GM12878 (cell line): ENCODE data around the gene FBXW9. TPM values are rescaled to one million over a fixed set of nuclear protein-coding genes. Genes with fewer than 3 reads are reported as not detected.

Source experiments
- ATAC-seq: fragments of 200-7000 bp; cut with Tn5 transposase; 3 replicates; pipeline ENCODE4 v1.9.1; 2020; ENCODE audit warnings: mild to moderate bottlenecking, moderate library complexity
- BruUV-seq: library from RNA; stranded (reverse); fragments of 400-500 nt; replicated peaks from 2 replicates; lab custom pipeline; 2021; lab: Mats Ljungman, UMichigan
- CTCF ChIA-PET: fragments of 300-600 bp; sonication (Branson Sonifier 250); formaldehyde crosslinking; extraction: SDS; loops from one replicate; lab custom pipeline; 2021; ENCODE audit warnings: inconsistent platforms; lab: Yijun Ruan, JAX
- POLR2A ChIA-PET: fragments of 350-600 bp; formaldehyde crosslinking; extraction: SDS; loops from one replicate; lab custom pipeline; 2021; ENCODE audit warnings: inconsistent platforms; lab: Charles Lee
- RAD21 ChIA-PET: fragments of 300-600 bp; sonication (Branson Sonifier 250); formaldehyde crosslinking; loops from one replicate; lab custom pipeline; 2023; ENCODE audit warnings: antibody characterized with exemption; ENCODE audit not compliant: unreplicated experiment; lab: Charles Lee
- SMC1A ChIA-PET: fragments of 300-600 bp; sonication (Branson Sonifier 250); formaldehyde crosslinking; loops from one replicate; lab custom pipeline; 2023; ENCODE audit not compliant: unreplicated experiment, uncharacterized antibody; lab: Charles Lee
- DNase-seq: peaks from one replicate; pipeline ENCODE4 v3.0.0-alpha.2; 2011; ENCODE audit warnings: low read depth, low spot score
- FAIRE-seq: peaks from 3 replicates; lab custom pipeline; 2011; peaks lifted over from hg19 to GRCh38; lab: Jason Lieb, UNC
- H2AFZ ChIP-seq: 2 replicates; pipeline ENCODE4 v1.6.0; 2011; ENCODE audit warnings: low read depth, low read length, control low read depth; ENCODE audit not compliant: control insufficient read depth
- H3K27ac ChIP-seq: 2 replicates; pipeline ENCODE4 v1.5.1; 2011; ENCODE audit warnings: control low read depth; ENCODE audit not compliant: control insufficient read depth, insufficient read depth
- H3K27me3 ChIP-seq, 2 experiments: replicated peaks in 1 of 2; 2 replicates each; pipeline versions ENCODE4 v1.6.0 to v1.6.1; 2011; ENCODE audit warnings: low read length in 1 of 2; ENCODE audit not compliant: control insufficient read depth in 2 of 2, insufficient read depth in 2 of 2
- H3K36me3 ChIP-seq, 2 experiments: 2 replicates each; pipeline ENCODE4 v1.5.1; 2011; ENCODE audit warnings: low read length in 1 of 2; ENCODE audit not compliant: control insufficient read depth in 2 of 2, insufficient read depth in 2 of 2
- H3K4me1 ChIP-seq: 2 replicates; pipeline ENCODE4 v1.6.1; 2011; ENCODE audit warnings: mild to moderate bottlenecking, low read length, moderate library complexity, mixed read lengths; ENCODE audit not compliant: control insufficient read depth, insufficient read depth
- H3K4me2 ChIP-seq: 2 replicates; pipeline ENCODE4 v1.6.0; 2011; ENCODE audit warnings: control low read depth; ENCODE audit not compliant: control insufficient read depth, insufficient read depth
- H3K4me3 ChIP-seq: fragments of 200-600 bp; sonication (generic); 2 replicates; pipeline ENCODE4 v1.5.1; 2016
- H3K79me2 ChIP-seq: 2 replicates; pipeline ENCODE4 v1.6.0; 2011; ENCODE audit warnings: low read length; ENCODE audit not compliant: control insufficient read depth, insufficient read depth
- H3K9ac ChIP-seq: 2 replicates; pipeline ENCODE4 v1.8.0; 2011; ENCODE audit warnings: low read length, control low read depth, mixed read lengths; ENCODE audit not compliant: control insufficient read depth, insufficient read depth
- H3K9me3 ChIP-seq: replicated peaks from 3 replicates; pipeline ENCODE4 v1.5.1; 2011; ENCODE audit warnings: mild to moderate bottlenecking, low read length; ENCODE audit not compliant: control insufficient read depth, insufficient read depth
- H4K20me1 ChIP-seq: 2 replicates; pipeline ENCODE4 v1.6.0; 2011; ENCODE audit not compliant: control insufficient read depth, insufficient read depth
- BACH1 ChIP-seq: fragments of 450-650 bp; IDR thresholded peaks from 2 replicates; pipeline ENCODE4 v1.6.1; 2017; ENCODE audit warnings: mild to moderate bottlenecking, borderline replicate concordance
- IKZF2 ChIP-seq, 2 experiments: fragments of 450-650 bp; IDR thresholded peaks; 2 replicates each; pipeline ENCODE4 v1.6.1; 2017; ENCODE audit warnings: mild to moderate bottlenecking in 2 of 2, moderate library complexity in 2 of 2
- MXI1 ChIP-seq: fragments of 150-350 bp; IDR thresholded peaks from 2 replicates; pipeline ENCODE4 v1.6.1; 2011; ENCODE audit warnings: low read depth, mild to moderate bottlenecking, inconsistent platforms, low read length, improper control_type of control experiment
- WGBS: methylation state at CpG from one replicate; pipeline ENCODE4 v1.1.6; 2016; ENCODE audit warnings: low lambda C conversion rate; ENCODE audit not compliant: insufficient replicate concordance, insufficient coverage; ENCODE audit errors: missing lambda C conversion rate; 5-methylcytosine and 5-hydroxymethylcytosine counted together
- in situ Hi-C: fragments of 300-500 bp; cut with MboI; formaldehyde crosslinking; loops from 9 replicates; pipeline ENCODE4 v1.14.3; 2018; ENCODE audit warnings: mixed read lengths
- intact Hi-C: fragments of 100-400 bp; cut with micrococcal nuclease; formaldehyde crosslinking; loops from one replicate; pipeline ENCODE4 v1.14.2; 2022; ENCODE audit not compliant: unreplicated experiment
- polyA plus RNA-seq, 11 experiments: library from polyadenylated mRNA; depleted of rRNA in 4 of 11; unstranded in 6 of 11; stranded (reverse) in 5 of 11; fragments of >200 nt; fragmentation: Nextera tagmentation in 4 of 11; fragmentation: Illumina TruSeq in 1 of 11; extraction: Ambion mirVana in 4 of 11; extraction: Trizol in 1 of 11; gene quantifications; 1 replicate in 1 of 11; 2 replicates in 10 of 11; pipeline versions ENCODE4 v1.2.1 to v1.2.3, GENCODE V29; 2011 to 2016; ENCODE audit warnings: inconsistent platforms in 2 of 11, missing spikeins in 2 of 11, low read depth in 1 of 11
- total RNA-seq, 4 experiments: library from RNA; depleted of rRNA in 3 of 4; stranded (reverse); fragments of >200 nt in 3 of 4; fragmentation: Illumina TruSeq in 1 of 4; extraction: Trizol in 1 of 4; gene quantifications; 2 replicates each; pipeline versions ENCODE4 v1.2.1 to v1.2.3, GENCODE V29; 2013 to 2021
- TF ChIP-seq, protein P1 (sequence below): IDR thresholded peaks from 2 replicates; pipeline ENCODE4 v1.6.1; 2012; ENCODE audit warnings: improper control_type of control experiment, low read depth, low read length; ENCODE audit not compliant: insufficient replicate concordance
- TF ChIP-seq, protein P2 (sequence below): fragments of 450-650 bp; IDR thresholded peaks from 2 replicates; pipeline ENCODE4 v1.6.1; 2016; ENCODE audit warnings: mild to moderate bottlenecking
- TF ChIP-seq, protein P3 (sequence below): IDR thresholded peaks from 2 replicates; pipeline ENCODE4 v1.6.1; 2011; ENCODE audit warnings: low read depth, low read length, improper control_type of control experiment, borderline replicate concordance
- TF ChIP-seq, protein P4 (sequence below): fragments of 150-350 bp; IDR thresholded peaks from 2 replicates; pipeline ENCODE4 v1.6.1; 2016; ENCODE audit warnings: low read depth, low read length
- TF ChIP-seq, protein P5 (sequence below): IDR thresholded peaks from 2 replicates; pipeline ENCODE4 v1.6.1; 2012; ENCODE audit warnings: low read depth, low read length, improper control_type of control experiment

FBXW9 gene
- total and polyA plus RNA-seq, 10 of the 15 experiments (the other 5 are each of a cell fraction or from before 2014, with no cell fraction given), result 0.21 to 14.8 (median 7.3) TPM

DNA sequence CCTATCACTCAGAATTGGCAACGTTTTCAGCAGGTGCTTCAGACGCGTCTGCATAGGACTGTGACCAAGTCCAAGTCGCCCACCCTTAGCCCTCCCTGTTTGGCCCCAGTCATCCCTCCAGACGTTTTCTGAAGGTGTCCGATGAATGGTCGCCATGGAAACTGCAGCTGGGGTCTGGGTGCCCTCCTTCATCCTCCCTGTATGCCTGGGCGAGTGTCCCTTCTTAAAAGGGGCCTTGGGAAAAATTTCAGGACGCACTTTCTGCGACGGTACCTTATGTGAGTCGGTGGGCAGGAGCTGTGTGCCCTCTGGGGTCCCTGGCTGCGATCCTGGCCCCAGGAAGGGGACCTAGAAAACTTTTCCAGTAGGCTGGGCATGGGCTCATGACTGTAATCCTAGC lies 55.0 kb downstream of the FBXW9 start (continued):
- TF ChIP-seq, protein P1, sequence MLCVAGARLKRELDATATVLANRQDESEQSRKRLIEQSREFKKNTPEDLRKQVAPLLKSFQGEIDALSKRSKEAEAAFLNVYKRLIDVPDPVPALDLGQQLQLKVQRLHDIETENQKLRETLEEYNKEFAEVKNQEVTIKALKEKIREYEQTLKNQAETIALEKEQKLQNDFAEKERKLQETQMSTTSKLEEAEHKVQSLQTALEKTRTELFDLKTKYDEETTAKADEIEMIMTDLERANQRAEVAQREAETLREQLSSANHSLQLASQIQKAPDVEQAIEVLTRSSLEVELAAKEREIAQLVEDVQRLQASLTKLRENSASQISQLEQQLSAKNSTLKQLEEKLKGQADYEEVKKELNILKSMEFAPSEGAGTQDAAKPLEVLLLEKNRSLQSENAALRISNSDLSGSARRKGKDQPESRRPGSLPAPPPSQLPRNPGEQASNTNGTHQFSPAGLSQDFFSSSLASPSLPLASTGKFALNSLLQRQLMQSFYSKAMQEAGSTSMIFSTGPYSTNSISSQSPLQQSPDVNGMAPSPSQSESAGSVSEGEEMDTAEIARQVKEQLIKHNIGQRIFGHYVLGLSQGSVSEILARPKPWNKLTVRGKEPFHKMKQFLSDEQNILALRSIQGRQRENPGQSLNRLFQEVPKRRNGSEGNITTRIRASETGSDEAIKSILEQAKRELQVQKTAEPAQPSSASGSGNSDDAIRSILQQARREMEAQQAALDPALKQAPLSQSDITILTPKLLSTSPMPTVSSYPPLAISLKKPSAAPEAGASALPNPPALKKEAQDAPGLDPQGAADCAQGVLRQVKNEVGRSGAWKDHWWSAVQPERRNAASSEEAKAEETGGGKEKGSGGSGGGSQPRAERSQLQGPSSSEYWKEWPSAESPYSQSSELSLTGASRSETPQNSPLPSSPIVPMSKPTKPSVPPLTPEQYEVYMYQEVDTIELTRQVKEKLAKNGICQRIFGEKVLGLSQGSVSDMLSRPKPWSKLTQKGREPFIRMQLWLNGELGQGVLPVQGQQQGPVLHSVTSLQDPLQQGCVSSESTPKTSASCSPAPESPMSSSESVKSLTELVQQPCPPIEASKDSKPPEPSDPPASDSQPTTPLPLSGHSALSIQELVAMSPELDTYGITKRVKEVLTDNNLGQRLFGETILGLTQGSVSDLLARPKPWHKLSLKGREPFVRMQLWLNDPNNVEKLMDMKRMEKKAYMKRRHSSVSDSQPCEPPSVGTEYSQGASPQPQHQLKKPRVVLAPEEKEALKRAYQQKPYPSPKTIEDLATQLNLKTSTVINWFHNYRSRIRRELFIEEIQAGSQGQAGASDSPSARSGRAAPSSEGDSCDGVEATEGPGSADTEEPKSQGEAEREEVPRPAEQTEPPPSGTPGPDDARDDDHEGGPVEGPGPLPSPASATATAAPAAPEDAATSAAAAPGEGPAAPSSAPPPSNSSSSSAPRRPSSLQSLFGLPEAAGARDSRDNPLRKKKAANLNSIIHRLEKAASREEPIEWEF, result no peak
- TF ChIP-seq, protein P2, sequence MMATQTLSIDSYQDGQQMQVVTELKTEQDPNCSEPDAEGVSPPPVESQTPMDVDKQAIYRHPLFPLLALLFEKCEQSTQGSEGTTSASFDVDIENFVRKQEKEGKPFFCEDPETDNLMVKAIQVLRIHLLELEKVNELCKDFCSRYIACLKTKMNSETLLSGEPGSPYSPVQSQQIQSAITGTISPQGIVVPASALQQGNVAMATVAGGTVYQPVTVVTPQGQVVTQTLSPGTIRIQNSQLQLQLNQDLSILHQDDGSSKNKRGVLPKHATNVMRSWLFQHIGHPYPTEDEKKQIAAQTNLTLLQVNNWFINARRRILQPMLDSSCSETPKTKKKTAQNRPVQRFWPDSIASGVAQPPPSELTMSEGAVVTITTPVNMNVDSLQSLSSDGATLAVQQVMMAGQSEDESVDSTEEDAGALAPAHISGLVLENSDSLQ, result no peak
- TF ChIP-seq, all 136 proteins: peak for 0

DNA sequence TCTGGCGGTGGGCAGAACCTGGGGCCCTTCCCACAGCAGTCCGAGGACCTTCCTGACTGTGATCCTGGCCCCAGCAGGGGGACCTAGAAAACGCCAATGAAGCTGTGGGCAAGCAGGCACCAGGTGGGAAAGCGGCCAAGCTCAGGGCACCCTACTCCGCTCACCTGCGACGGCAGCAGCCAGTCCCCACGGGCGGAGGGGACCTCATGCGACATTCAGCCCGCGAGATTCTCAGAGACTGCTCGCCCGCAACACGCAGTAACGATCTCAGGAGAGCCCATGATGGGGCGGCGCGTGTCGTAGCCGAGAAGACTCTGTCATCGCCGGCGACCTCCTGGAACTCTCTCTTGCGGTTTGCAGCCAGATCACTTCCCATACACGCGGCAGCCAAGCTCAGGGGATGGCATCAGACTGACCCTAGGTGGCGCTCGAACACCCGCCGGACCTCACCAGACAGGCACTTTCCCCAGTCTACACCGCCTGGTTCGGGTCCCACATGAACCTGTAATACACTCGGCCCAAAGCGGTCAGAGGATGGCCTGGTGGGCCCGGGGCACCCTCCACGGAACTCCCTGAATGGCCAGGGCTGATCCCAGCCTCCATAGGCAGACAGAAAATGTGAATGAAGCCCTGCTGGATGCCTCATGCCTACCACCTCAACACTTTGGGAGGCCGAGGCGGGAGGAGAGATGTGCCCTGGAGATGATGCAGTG lies 56.4 kb downstream of the FBXW9 start:
- intact Hi-C loops (loop anchor here (1.0 kb wide), 1 partner anchor 76 kb away; no protein-coding TSS in a partner anchor), in situ Hi-C loops (no loop called here)
- peak; percentile 64 for FAIRE-seq
- WGBS, result 14% methylated on average over 39 of the region's 39 CpGs
- Histone ChIP-seq H3K4me2 (peak overlapping the region; percentile 36), H3K36me3 (no peaks in the 10 kb centered on the region), H3K79me2 (no peaks in the 10 kb centered on the region), H3K9ac (no peak overlapping the region), H3K9me3 (no peaks in the 10 kb centered on the region), H3K27me3 (no peaks in the 10 kb centered on the region), H2AFZ (peak overlapping the region; percentile 70), H4K20me1 (no peaks in the 10 kb centered on the region), H3K27ac (no peak overlapping the region), H3K4me3 (no peak overlapping the region), H3K4me1 (0 out of 2 replicates have a peak, but pooled peaks cover 5% of the 10 kb centered on the region)
- no TSS peak for BruUV-seq
- POLR2A ChIA-PET, result interaction anchor here (0.6 kb wide), 1 partner anchor 137 kb away, joined by 4 read pairs; no protein-coding TSS in a partner anchor
- RAD21 ChIA-PET, result interaction anchor here (1.0 to 1.9 kb wide), 2 partner anchors 26 to 36 kb away, joined by 3 to 4 read pairs; no protein-coding TSS in a partner anchor
- peak; percentile 53 for DNase-seq
- peak; percentile 98 for ATAC-seq
- SMC1A ChIA-PET, result interaction anchor here (0.6 to 1.0 kb wide), 3 partner anchors 17 to 31 kb away, joined by 3 to 4 read pairs (median 3); a partner anchor contains a TSS
- CTCF ChIA-PET, result interaction anchor here (0.5 to 2.3 kb wide), 28 partner anchors 9 to 1067 kb away, joined by 3 to 15 read pairs (median 4); partner anchors contain the start of genes MAN2B1, WDR83, ZNF490 and ZNF564
- 0 out of 4 replicates have a peak, but pooled peaks of 1 of the 2 experiments have one; percentile 23 for TF ChIP-seq IKZF2 (IDR thresholded peaks at IDR 0.05)
- TF ChIP-seq, protein P3, sequence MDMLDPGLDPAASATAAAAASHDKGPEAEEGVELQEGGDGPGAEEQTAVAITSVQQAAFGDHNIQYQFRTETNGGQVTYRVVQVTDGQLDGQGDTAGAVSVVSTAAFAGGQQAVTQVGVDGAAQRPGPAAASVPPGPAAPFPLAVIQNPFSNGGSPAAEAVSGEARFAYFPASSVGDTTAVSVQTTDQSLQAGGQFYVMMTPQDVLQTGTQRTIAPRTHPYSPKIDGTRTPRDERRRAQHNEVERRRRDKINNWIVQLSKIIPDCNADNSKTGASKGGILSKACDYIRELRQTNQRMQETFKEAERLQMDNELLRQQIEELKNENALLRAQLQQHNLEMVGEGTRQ, result no peak
- TF ChIP-seq MXI1, result peak; percentile 41; the same call in 1 of the 2 replicates
- TF ChIP-seq, protein P4, sequence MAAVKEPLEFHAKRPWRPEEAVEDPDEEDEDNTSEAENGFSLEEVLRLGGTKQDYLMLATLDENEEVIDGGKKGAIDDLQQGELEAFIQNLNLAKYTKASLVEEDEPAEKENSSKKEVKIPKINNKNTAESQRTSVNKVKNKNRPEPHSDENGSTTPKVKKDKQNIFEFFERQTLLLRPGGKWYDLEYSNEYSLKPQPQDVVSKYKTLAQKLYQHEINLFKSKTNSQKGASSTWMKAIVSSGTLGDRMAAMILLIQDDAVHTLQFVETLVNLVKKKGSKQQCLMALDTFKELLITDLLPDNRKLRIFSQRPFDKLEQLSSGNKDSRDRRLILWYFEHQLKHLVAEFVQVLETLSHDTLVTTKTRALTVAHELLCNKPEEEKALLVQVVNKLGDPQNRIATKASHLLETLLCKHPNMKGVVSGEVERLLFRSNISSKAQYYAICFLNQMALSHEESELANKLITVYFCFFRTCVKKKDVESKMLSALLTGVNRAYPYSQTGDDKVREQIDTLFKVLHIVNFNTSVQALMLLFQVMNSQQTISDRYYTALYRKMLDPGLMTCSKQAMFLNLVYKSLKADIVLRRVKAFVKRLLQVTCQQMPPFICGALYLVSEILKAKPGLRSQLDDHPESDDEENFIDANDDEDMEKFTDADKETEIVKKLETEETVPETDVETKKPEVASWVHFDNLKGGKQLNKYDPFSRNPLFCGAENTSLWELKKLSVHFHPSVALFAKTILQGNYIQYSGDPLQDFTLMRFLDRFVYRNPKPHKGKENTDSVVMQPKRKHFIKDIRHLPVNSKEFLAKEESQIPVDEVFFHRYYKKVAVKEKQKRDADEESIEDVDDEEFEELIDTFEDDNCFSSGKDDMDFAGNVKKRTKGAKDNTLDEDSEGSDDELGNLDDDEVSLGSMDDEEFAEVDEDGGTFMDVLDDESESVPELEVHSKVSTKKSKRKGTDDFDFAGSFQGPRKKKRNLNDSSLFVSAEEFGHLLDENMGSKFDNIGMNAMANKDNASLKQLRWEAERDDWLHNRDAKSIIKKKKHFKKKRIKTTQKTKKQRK, result no peak
- TF ChIP-seq BACH1, result no peak
- TF ChIP-seq, protein P5, sequence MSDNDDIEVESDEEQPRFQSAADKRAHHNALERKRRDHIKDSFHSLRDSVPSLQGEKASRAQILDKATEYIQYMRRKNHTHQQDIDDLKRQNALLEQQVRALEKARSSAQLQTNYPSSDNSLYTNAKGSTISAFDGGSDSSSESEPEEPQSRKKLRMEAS, result peak; percentile 52; the same call in 1 of the 2 replicates
